SK-N-SH treated with all-trans-retinoic acid at 6 μM for 48 hours (cell line): Measurements from ENCODE around the gene SLCO3A1.

Source experiments
- ATAC-seq: fragments of 200-7000 bp; cut with Tn5 transposase; 3 replicates; pipeline ENCODE4 v1.9.1; 2020; ENCODE audit warnings: mild to moderate bottlenecking, moderate library complexity
- ARNTL ChIP-seq: fragments of 450-650 bp; formaldehyde crosslinking; IDR thresholded peaks from 2 replicates; pipeline ENCODE4 v1.5.0; 2020; ENCODE audit warnings: low read depth, mild to moderate bottlenecking, moderate library complexity, borderline replicate concordance
- BACH2 ChIP-seq: fragments of 250-450 bp; sonication (Bioruptor Pico); IDR thresholded peaks from 2 replicates; pipeline ENCODE4 v1.9.0; 2021; ENCODE audit warnings: mild to moderate bottlenecking, borderline replicate concordance
- CREB5 ChIP-seq: fragments of 250-450 bp; sonication (Bioruptor Pico); IDR thresholded peaks from 2 replicates; pipeline ENCODE4 v1.5.1; 2020; ENCODE audit warnings: low read depth, mild to moderate bottlenecking, moderate library complexity
- CSDC2 ChIP-seq: fragments of 250-450 bp; sonication (Bioruptor Pico); IDR thresholded peaks from 2 replicates; pipeline ENCODE4 v1.5.0; 2020; ENCODE audit warnings: mild to moderate bottlenecking, moderate library complexity
- ESRRG ChIP-seq: fragments of 250-450 bp; sonication (Bioruptor Pico); IDR thresholded peaks from 2 replicates; pipeline ENCODE4 v1.6.1; 2021; ENCODE audit warnings: mild to moderate bottlenecking
- GLIS3 ChIP-seq: fragments of 250-450 bp; sonication (Bioruptor Pico); IDR thresholded peaks from 2 replicates; pipeline ENCODE4 v1.5.0; 2020; ENCODE audit warnings: mild to moderate bottlenecking, moderate library complexity
- ISL1 ChIP-seq: fragments of 250-450 bp; sonication (Bioruptor Pico); IDR thresholded peaks from 2 replicates; pipeline ENCODE4 v2.1.2; 2022; ENCODE audit warnings: mild to moderate bottlenecking, moderate library complexity
- PPARA ChIP-seq: fragments of 250-450 bp; sonication (Bioruptor Pico); IDR thresholded peaks from 2 replicates; pipeline ENCODE4 v1.5.0; 2020; ENCODE audit warnings: mild to moderate bottlenecking, borderline replicate concordance
- RARB ChIP-seq: fragments of 250-450 bp; sonication (Bioruptor Pico); IDR thresholded peaks from 2 replicates; pipeline ENCODE4 v1.8.0; 2021; ENCODE audit warnings: mild to moderate bottlenecking, moderate library complexity
- SNAI2 ChIP-seq: fragments of 250-450 bp; sonication (Bioruptor Pico); IDR thresholded peaks from 2 replicates; pipeline ENCODE4 v1.5.0; 2020; ENCODE audit warnings: mild to moderate bottlenecking, moderate library complexity
- TCF4 ChIP-seq: fragments of 250-450 bp; sonication (Bioruptor Pico); IDR thresholded peaks from 2 replicates; pipeline ENCODE4 v1.8.0; 2021; ENCODE audit warnings: mild to moderate bottlenecking, moderate library complexity, borderline replicate concordance
- TOX ChIP-seq: fragments of 250-450 bp; sonication (Bioruptor Pico); IDR thresholded peaks from 2 replicates; pipeline ENCODE4 v1.8.0; 2021; ENCODE audit warnings: mild to moderate bottlenecking, moderate library complexity, borderline replicate concordance
- ZC3H10 ChIP-seq: fragments of 250-450 bp; sonication (Bioruptor Pico); IDR thresholded peaks from 2 replicates; pipeline ENCODE4 v1.5.1; 2021; ENCODE audit warnings: mild to moderate bottlenecking, moderate library complexity
- ZFP3 ChIP-seq: fragments of 250-450 bp; sonication (Bioruptor Pico); IDR thresholded peaks from 2 replicates; pipeline ENCODE4 v1.5.0; 2020; ENCODE audit warnings: mild to moderate bottlenecking, moderate library complexity
- ZFP30 ChIP-seq: fragments of 450-650 bp; formaldehyde crosslinking; IDR thresholded peaks from 2 replicates; pipeline ENCODE4 v1.5.0; 2022; ENCODE audit warnings: mild to moderate bottlenecking, moderate library complexity
- ZNF565 ChIP-seq: fragments of 450-650 bp; formaldehyde crosslinking; conservative IDR thresholded peaks from 2 replicates; pipeline ENCODE4 v1.5.0; 2020; ENCODE audit warnings: low read depth, mild to moderate bottlenecking, moderate library complexity
- ZNF70 ChIP-seq: fragments of 450-650 bp; formaldehyde crosslinking; IDR thresholded peaks from 2 replicates; pipeline ENCODE4 v1.5.0; 2020; ENCODE audit warnings: mild to moderate bottlenecking, moderate library complexity
- ZNF8 ChIP-seq: fragments of 450-650 bp; formaldehyde crosslinking; IDR thresholded peaks from 2 replicates; pipeline ENCODE4 v1.5.0; 2020; ENCODE audit warnings: mild to moderate bottlenecking, moderate library complexity
- TF ChIP-seq, protein P1 (sequence below): fragments of 250-450 bp; sonication (Bioruptor Pico); IDR thresholded peaks from 2 replicates; pipeline ENCODE4 v1.5.1; 2021; ENCODE audit warnings: mild to moderate bottlenecking, moderate library complexity
- TF ChIP-seq, protein P2 (sequence below): fragments of 250-450 bp; sonication (Bioruptor Pico); IDR thresholded peaks from 2 replicates; pipeline ENCODE4 v1.8.0; 2021; ENCODE audit warnings: low read depth, mild to moderate bottlenecking, moderate library complexity, borderline replicate concordance
- TF ChIP-seq, protein P3 (sequence below): fragments of 250-450 bp; sonication (Bioruptor Pico); IDR thresholded peaks from 2 replicates; pipeline ENCODE4 v1.8.0; 2020; ENCODE audit warnings: mild to moderate bottlenecking, moderate library complexity, borderline replicate concordance

SLCO3A1 gene

GRCh38 chr15:92184142-92184541 is 330.6 kb downstream of the SLCO3A1 start:
- ATAC-seq: no peak
- TF ChIP-seq ARNTL: no peak
- TF ChIP-seq RARB (CRISPR knock-in tag): no peak
- no peak for TF ChIP-seq ZC3H10
- TF ChIP-seq, protein P1, sequence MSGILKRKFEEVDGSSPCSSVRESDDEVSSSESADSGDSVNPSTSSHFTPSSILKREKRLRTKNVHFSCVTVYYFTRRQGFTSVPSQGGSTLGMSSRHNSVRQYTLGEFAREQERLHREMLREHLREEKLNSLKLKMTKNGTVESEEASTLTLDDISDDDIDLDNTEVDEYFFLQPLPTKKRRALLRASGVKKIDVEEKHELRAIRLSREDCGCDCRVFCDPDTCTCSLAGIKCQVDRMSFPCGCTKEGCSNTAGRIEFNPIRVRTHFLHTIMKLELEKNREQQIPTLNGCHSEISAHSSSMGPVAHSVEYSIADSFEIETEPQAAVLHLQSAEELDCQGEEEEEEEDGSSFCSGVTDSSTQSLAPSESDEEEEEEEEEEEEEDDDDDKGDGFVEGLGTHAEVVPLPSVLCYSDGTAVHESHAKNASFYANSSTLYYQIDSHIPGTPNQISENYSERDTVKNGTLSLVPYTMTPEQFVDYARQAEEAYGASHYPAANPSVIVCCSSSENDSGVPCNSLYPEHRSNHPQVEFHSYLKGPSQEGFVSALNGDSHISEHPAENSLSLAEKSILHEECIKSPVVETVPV (CRISPR knock-in tag): no peak
- TF ChIP-seq ZNF70 (CRISPR knock-in tag): no peak
- TF ChIP-seq PPARA (CRISPR knock-in tag): no peak
- TF ChIP-seq, protein P2, sequence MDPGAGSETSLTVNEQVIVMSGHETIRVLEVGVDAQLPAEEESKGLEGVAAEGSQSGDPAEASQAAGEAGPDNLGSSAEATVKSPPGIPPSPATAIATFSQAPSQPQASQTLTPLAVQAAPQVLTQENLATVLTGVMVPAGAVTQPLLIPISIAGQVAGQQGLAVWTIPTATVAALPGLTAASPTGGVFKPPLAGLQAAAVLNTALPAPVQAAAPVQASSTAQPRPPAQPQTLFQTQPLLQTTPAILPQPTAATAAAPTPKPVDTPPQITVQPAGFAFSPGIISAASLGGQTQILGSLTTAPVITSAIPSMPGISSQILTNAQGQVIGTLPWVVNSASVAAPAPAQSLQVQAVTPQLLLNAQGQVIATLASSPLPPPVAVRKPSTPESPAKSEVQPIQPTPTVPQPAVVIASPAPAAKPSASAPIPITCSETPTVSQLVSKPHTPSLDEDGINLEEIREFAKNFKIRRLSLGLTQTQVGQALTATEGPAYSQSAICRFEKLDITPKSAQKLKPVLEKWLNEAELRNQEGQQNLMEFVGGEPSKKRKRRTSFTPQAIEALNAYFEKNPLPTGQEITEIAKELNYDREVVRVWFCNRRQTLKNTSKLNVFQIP (CRISPR knock-in tag): no peak
- no peak for TF ChIP-seq ISL1
- TF ChIP-seq ZNF8 (CRISPR knock-in tag): no peak

- no peak for ATAC-seq
Observed at GRCh38 chr15:92184679-92185230, 331.2 kb downstream of the SLCO3A1 start.

GRCh38 chr15:92187975-92188374 is 334.5 kb downstream of the SLCO3A1 start:
- ATAC-seq: no peak
- TF ChIP-seq PPARA (CRISPR knock-in tag): no peak
- TF ChIP-seq RARB (CRISPR knock-in tag): no peak
- no peak for TF ChIP-seq ZNF70 (CRISPR knock-in tag)
- TF ChIP-seq, protein P3, sequence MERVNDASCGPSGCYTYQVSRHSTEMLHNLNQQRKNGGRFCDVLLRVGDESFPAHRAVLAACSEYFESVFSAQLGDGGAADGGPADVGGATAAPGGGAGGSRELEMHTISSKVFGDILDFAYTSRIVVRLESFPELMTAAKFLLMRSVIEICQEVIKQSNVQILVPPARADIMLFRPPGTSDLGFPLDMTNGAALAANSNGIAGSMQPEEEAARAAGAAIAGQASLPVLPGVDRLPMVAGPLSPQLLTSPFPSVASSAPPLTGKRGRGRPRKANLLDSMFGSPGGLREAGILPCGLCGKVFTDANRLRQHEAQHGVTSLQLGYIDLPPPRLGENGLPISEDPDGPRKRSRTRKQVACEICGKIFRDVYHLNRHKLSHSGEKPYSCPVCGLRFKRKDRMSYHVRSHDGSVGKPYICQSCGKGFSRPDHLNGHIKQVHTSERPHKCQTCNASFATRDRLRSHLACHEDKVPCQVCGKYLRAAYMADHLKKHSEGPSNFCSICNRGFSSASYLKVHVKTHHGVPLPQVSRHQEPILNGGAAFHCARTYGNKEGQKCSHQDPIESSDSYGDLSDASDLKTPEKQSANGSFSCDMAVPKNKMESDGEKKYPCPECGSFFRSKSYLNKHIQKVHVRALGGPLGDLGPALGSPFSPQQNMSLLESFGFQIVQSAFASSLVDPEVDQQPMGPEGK: no peak
- TF ChIP-seq CREB5 (CRISPR knock-in tag): no peak
- no peak for TF ChIP-seq ZFP30
- TF ChIP-seq ZFP3 (CRISPR knock-in tag): no peak
- TF ChIP-seq BACH2 (CRISPR knock-in tag): no peak
- TF ChIP-seq ZC3H10: no peak
- TF ChIP-seq, all 23 proteins: peak for 0

More at GRCh38 chr15:92184679-92185230, 331.2 kb downstream of the SLCO3A1 start:
- TF ChIP-seq CSDC2 (CRISPR knock-in tag) (no peak), SNAI2 (CRISPR knock-in tag) (no peak), ZFP30 (no peak), ARNTL (no peak), PPARA (CRISPR knock-in tag) (no peak), ZNF565 (no peak), ZNF70 (CRISPR knock-in tag) (no peak)
- TF ChIP-seq, protein P1 (CRISPR knock-in tag): no peak
- TF ChIP-seq, protein P3: no peak

DNA sequence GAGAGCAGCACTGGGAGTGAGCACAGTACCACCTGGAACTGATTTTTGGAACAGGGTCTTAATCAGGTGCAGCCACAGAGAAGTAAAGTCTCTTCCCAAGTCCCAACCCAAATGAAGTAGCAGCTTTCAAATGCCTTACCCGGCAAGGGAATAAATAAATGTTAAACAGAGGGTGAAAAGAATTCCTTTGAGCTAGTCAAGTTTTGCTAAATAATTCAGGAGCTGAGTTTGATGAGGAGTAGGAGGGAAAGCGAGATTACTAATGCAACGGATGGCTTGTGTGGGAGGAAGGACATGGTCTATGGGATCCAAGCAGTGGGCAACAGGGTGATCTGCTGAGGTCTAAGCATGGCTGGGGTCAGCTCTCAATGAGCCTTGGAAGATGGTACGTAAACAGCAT is 335.7 kb downstream of the SLCO3A1 start:
- TF ChIP-seq ZFP30: no peak
- TF ChIP-seq TCF4 (CRISPR knock-in tag): no peak
- TF ChIP-seq GLIS3 (CRISPR knock-in tag): no peak
- no peak for TF ChIP-seq ISL1
- TF ChIP-seq BACH2 (CRISPR knock-in tag): no peak
- no peak for TF ChIP-seq ESRRG
- TF ChIP-seq, protein P1 (CRISPR knock-in tag): no peak
- no peak for TF ChIP-seq ZC3H10
- TF ChIP-seq TOX: no peak
- TF ChIP-seq, protein P3: no peak
- TF ChIP-seq CSDC2 (CRISPR knock-in tag): no peak
- ATAC-seq: no peak
